NCI-H1048 (cell line): ENCODE results near the gene WDHD1.
"Not testable (repeated sequence)": the region's sequence is repeated elsewhere in the genome, so short reads cannot be mapped to it uniquely, and the experiment has no call there.

ENCODE experiments used
- DNase-seq: peaks from one replicate; lab custom pipeline; 2025; lab: John Stamatoyannopoulos, UW

Gene WDHD1

DNA sequence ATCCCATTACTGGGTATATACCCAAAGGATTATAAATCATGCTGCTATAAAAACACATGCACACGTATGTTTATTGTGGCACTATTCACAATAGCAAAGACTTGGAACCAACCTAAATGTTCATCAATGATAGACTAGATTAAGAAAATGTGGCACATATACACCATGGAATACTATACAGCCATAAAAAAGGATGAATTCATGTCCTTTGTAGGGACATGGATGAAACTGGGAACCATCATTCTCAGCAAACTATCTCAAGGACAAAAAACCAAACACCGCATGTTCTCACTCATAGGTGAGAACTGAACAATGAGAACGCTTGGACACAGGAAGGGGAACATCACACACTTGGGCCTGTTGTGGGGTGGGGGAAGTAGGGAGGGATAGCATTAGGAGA, 73.3 kb downstream of the WDHD1 start:
- not testable (repeated sequence) for DNase-seq

DNA sequence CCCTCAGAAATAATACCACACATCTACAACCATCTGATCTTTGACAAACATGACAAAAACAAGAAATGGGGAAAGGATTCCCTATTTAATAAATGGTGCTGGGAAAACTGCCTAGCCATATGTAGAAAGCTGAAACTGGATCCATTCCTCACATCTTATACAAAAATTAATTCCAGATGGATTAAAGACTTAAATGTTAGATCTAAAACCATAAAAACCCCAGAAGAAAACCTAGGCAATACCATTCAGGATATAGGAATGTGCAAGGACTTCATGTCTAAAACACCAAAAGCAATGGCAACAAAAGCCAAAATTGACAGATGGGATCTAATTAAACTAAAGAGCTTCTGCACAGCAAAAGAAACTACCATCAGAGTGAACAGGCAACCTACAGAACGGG, 74.1 kb downstream of the WDHD1 start:
- DNase-seq = not testable (repeated sequence)

DNA sequence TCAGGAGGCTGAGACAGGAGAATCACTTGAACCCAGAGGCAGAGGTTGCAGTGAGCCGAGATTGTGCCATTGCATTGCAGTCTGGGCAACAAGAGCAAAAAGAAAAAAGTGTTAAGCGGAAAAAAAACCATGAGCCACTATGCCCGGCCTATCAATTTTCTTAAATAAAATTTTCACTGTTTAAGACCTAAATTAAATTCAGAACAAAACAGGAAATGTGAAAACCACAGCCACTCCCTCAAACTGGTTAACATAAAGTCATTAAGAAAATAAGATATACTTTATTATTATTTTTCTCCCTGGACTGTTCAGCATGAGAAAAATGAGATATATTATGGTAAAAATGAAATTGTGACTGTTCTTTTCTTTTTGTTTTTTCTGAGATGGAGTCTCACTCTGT, 79.7 kb downstream of the WDHD1 start:
- no peak for DNase-seq

DNA sequence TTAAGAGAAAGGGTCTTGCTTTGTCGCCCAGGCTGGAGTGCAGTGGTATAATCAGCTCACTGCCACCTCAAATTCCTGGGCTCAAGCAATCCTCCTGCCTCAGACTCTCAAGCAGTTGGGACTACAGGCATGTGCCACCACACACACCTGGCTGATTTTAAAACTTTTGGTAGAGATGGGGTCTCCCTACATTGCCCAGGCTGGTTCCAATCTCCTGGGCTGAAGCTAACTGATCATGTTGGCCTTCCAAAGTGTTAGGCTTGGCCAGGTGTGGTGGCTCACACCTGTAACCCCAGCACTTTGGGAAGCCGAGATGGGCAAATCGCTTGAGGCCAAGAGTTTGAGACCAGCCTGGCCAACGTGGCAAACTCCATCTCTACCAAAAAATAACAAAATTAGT, 80.4 kb downstream of the WDHD1 start:
- DNase-seq = no peak

DNA sequence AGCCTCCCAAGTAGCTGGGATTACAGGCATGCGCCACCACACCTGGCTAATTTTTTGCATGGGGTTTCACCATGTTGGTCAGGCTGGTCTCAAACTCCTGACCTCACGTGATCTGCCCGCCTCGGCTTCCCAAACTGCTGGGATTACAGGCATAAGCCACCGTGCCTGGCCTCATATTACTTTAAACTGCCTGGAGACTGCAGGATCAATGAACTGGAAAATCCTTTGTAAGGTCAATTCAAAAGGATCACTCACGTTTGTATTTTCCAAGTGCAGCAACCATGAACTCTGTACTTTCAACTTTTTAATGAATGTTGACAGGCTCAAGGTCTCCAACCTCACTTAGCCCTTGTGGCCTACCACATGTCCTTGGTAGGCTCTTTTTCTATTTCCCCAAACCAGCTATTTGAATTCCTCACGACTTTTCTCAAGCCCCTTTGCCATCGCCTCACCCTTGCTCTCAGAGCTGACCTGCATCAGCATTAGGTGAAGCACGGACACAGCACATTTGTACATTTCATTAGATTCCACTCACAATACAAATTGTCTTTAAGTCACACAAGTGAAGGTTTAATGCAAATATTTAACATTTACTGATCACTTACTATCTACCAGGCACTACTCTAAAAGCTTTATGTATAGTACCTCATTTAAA, 82.0 kb downstream of the WDHD1 start:
- no peak for DNase-seq

DNA sequence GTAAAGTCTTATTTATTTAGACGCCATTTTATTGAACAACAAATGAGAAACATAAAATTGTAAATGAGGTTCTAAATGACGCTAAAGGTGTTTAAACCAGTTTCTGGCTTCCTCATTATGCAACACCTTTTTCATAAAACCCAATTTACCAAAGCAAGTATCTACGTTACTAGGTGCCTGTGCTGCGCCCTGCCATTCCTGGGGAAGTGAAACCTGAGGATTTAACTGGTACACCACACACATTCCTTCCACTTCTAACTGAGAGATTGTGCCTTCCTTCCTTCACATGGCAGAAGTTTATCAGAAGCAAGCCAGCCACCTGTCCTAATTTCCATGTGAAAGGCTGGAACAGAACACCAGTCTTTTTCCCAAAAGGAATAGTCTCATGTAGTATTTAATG, 84.0 kb downstream of the WDHD1 start:
- DNase-seq = no peak

DNA sequence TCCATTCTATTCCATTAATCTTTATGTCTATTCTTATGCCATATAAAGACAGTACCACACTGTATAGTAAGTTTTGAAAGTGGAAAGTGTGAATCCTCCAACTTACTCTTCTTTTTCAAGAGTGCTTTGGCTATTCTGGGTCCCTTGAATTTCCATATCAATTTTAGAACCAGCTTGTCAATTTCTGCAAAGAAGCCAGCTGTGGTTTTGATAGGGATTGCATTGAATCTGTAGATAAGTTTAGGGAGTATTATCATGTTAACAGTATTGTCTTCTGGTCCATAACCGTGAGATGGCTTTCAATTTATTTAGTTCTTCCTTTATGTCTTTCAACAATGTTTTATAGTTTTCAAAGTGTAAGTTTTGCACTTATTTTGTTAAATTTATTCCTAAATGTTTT, 90.1 kb downstream of the WDHD1 start:
- DNase-seq = no peak

DNA sequence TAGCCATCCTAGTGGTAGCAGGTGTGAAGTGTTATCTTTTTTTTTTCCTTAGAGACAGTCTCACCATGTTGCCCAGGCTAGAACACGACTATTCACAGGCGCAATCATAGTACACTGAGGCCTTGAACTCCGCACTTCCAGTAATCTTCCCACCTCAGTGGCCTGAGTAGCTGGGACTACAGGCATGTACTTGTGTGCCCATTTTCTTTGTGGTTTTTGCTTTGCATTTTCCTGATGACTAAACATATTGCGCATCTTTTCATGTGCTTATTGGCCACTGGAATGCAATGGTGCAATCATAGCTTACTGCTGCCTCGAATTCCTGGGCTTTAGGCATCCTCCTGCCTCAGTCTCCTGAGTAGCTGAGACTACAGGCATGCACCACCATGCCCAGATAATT, 90.9 kb downstream of the WDHD1 start:
- no peak for DNase-seq

DNA sequence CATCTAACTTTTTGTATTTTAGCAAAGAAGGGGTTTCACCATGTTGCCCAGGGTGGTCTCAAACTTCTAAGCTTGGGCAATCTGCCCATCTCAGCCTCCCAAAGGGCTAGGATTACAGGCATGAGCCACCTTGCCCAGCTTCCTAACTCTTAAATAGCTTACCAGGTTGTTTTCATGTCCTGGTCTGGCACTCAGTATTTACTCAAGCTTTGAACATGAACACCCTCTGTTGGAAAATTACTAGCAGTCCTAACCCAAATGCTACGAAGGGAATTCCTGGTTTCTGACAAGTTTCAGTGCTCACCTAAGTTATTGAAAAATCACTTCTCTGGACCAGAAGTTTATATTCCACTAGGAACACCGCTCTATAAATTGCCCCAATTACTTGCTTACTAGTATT, 91.8 kb downstream of the WDHD1 start:
- no peak for DNase-seq

DNA sequence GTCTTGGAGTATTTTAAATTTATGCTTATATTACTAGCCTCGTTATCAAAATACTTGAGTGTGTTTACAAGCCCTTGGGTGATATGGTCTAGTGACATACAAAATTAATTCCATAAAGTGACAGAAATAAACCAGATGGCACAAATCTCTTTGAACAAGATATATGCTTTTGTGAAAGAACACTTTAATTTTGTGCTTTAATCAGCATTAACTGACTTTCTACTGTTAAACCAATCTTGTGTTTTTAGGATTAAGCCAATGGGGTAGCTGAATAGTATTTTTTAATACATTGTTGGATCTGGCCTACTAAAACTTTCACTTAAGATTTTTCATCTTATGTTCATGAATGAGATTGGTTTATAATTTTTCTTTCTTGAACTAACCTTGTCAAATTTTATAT, 93.9 kb downstream of the WDHD1 start:
- no peak for DNase-seq

DNA sequence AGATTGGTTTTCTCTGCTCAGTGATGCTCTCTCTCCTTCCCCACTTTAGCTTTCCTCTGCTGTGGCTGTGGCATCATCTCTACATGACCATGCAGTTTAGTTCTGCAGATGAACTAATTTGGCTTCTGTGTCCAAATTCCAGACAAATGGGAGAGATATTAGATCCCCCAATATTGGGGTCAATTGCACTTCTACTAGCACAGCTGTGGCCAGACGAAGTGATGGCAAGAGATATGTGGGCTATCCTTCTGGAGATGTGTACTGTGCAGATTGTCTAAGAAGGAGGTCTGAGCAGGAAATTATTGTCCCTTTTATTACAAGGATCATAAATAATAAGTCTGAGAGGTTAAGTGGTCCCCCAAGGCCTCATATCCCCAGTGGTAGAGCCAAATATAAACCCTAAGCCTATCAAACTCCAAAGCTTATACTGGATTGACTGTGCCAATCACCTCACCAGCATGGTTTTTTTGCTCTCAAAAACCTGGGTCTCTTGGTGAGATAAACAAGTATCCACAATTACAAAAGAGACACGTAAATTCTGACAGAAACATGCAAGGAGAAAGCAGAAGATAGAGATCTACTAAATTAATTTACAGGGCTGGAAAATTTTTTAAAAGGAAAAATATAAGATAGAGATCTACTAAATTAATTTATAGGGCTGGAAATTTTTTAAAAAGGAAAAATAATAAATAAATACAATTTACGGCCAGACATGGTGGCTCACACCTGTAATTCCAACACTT, 95.1 kb downstream of the WDHD1 start:
- DNase-seq = no peak

DNA sequence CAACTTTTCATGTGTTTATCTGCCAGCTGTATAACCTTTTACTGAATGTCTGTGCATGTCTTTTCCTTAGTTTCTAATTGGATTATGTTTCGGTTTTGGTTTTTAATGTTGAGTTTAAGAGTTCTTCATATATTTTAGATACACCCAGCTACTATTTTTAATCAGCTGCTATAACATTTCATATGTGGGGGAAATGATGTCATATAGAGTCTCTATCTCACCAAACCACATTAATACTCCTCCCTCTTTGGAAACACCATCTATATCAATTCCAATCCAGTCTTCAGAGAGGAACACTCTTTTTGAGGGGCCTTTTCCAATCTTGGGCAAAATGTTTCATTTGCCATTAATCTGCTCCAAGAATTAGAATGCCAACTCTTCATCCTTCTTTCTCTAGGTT, 95.8 kb downstream of the WDHD1 start:
- DNase-seq = no peak

DNA sequence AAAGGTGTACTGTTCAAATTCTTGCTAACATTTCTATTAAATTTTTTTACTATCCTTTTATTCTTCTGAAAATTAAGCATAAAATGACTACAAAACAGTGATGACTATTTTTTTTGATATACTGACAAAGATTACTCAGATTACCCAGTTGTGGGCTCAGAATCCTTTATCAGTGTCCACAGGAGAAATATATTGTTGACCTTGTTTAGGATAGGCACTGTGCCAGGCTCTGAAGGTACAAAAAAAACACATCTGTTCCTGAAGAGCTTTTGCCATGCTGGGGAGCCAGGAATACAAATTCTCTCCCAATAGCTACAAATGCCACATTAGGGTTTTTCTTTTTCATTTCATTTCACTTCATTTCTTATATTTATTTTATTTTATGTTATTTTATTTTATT, 97.3 kb downstream of the WDHD1 start:
- DNase-seq = no peak

DNA sequence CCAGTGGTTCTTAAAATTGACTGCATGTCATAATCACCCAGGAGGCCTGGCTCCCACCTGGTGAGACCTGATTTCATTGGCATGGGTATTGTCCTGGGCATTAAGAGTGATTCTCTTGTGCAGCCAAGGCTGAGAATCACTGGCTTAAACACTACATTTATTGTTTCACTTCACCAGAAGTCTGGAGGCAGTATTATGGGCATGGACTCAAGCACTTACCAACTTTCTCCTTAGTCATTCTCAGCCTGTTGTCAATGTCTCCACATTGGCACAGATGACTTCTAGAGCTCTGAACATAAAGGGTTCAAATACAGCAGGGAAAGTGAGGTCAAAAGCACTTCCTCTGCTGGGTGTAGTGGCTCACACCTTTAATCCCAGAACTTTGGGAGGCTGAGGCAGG, 98.7 kb downstream of the WDHD1 start:
- no peak for DNase-seq

DNA sequence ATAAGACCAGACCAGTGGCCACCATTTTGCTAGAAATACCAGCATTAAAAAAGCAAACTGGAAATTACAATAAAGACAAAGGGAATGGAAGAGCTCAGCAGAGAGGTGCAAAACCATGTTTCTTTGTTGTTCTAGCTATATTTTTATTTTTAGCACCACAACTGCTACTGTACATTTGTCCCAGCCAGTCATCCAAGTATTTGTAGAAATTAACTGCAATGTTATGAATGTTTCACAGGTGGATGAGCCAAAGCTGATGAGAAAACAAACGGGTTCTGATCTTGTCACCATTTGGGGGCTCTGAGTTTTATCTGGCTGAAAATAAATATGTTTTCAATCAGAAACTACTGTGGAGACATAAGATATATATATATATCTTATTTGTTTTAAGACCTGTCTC, 99.3 kb downstream of the WDHD1 start:
- no peak for DNase-seq

DNA sequence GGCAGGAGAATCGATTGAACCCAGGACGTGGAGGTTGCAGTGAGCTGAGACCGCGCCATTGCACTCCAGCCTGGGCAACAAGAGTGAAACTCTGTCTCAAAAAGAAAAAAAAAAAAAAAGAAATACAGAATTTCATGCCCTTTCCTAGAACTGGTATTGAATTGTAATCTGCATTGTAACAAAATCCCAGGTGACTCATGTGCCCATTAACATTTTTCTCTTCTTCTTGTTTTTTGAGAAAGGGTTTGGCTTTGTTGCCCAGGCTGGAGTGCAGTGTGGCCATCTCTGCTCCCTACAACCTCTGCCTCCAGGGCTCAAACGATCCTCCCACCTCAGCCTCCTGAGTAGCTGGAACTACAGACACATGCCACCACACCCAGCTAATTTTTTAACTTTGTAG, 100.3 kb downstream of the WDHD1 start:
- DNase-seq = not testable (repeated sequence)

DNA sequence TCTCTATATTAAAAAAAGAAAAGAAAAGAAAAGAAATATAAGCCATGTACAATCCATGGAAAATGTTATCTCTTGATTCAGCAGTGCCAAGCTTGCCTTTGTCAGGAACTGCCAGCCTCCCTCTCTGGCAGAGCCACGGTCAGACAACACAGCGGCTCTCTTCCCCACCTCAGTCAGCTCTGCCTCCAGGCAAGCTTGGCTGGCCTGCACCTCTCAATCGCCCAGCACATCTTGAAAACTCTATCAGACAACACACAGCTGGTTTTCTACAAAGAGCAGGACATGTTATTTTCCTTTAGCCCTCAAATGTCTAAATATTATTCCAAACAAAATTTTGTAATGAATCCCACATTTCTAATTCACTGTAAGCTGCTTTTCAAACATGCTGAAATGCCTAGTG, 104.3 kb downstream of the WDHD1 start:
- no peak for DNase-seq

DNA sequence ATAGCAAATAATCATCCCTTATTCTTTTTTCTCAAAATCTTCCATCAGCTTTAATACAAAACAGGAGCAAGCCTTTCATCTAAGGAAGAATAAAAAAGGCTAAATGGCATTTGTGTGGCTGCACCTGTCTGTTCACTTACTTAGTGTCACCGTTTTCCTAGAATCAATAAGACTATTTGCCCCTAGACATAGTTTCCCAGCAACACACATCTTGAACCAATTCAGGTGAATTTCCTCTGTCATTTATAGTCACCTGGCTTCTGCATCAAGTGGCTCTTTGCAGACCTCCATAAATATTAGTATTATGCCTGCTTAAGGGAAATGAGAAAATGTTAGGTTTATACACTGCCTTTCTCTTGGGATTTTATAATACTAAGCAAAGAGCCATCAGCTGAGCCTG, 106.8 kb downstream of the WDHD1 start:
- DNase-seq = no peak

DNA sequence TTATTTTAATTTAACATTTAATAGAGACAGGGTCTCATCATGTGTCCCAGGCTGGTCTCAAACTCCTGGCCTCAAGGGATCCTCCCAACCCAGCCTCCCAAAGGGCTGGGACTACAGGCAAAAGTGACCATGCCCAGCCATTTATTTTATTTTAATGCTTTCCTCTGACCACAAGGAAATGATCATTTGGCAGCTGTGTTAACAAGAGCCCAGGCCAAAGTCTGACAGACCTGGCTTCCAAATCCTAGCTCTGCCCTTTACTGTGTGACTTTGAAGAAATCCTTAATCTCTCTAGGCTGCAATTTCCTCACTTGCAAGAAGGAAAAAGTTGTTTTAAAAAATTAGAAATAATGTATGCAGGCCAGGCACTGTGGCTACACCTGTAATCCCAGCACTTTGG, 107.6 kb downstream of the WDHD1 start:
- no peak for DNase-seq

DNA sequence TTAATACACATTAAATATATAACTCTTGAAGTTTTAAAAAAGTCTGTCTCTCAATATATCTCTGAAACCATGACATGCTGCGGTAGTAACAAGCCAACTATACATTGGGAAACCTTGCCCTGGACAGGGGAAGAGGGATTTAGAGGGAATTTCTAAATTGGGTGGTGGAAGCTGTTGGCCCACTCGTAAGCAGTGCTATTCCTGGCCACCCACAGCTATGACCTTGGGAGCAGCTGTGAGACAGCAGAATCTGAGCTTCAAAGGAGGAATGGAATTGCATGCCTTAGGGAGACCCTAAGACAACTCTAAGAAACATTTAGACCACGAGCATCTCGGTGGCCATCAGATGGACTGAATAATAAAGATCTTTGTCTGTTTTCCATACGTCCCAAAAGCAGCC, 108.5 kb downstream of the WDHD1 start:
- no peak for DNase-seq

DNA sequence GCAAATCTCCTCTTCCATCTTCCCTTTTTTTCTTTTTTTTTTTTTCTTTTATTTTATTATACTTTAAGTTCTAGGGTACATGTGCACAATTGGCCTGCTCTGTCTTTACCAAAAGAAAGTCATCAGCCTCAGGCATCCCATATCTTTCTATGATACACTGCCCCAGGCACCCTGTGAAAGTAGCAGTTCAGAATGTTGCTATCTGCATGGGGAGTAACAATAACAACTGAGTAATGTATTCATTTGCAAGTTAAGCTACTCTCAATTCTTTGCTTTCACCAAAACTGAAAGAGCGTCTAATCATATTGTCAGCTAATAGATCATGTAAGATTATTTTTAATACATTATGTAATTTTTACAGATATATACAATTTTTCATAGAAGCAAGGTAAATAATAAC, 110.8 kb downstream of the WDHD1 start:
- no peak for DNase-seq

DNA sequence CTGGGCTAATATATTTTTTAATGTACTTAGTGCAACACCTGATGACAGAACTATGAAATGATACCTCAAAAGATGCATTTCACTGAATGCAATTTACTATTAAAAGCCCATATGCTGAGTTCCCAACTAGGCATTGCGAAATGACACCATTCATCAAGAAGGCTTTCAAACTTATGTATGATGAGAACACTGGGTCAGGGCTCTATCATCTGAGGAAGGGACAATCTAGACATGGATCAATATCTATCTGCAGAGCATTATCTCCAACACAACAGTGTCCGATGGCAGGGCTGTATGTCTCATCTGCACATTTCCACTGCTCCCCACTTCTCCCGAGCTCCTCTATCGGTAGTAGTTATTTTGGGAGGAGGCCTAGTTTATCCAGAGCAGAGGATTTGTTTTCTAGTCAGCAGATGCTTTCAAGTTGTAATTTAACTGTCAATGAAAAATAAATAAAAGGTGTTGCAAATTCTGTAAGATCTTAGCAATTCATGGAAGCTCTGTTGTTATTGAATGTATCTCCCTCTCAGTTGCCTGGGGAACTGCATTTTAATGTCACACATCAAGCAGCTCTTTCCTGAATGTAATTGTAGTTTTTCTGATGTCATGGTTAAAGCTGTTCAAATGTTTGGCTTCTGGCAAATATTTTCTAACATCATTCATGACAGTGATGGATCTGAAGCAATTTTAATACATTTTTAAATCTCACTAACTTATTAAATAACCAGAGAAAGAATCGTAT, 116.9 kb downstream of the WDHD1 start:
- no peak for DNase-seq

DNA sequence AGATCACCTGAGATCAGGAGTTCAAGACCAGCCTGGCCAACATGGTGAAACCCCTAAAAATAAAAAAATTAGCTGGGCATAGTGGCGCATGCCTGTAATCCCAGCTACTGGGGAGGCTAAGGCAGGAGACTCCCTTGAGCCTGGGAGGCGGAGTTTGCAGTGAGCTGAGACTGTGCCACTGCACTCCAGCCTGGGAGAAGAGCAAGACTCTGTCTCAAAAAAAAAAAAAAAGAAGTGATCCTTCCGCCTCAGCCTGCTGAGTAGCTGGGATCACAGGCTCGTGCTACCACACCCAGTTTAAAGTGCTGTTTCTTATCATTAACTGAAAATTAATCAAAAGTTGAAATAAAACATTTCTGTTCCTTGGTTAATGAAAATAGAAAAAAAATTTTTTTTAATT, 117.9 kb downstream of the WDHD1 start:
- DNase-seq = not testable (repeated sequence)
